HCT116 (cell line): ENCODE results near the gene WWOX. TPM values are rescaled to one million over a fixed set of nuclear protein-coding genes. Genes with fewer than 3 reads are reported as not detected.

Experiments used
- ATAC-seq: fragments of 200-7000 bp; cut with Tn5 transposase; 2 replicates; pipeline ENCODE4 v1.9.1; 2020; ENCODE audit warnings: mild to moderate bottlenecking, moderate library complexity
- BruUV-seq: library from RNA; stranded (reverse); fragments of 400-500 nt; replicated peaks from 2 replicates; lab custom pipeline; 2021; lab: Mats Ljungman, UMichigan
- CTCF ChIA-PET: fragments of 300-600 bp; sonication (Branson Sonifier 250); formaldehyde crosslinking; loops from one replicate; lab custom pipeline; 2021; ENCODE audit warnings: antibody characterized with exemption; lab: Charles Lee
- POLR2A ChIA-PET: fragments of 300-600, 350-600 bp; sonication (Branson Sonifier 250); formaldehyde crosslinking; loops from one replicate; lab custom pipeline; 2021; ENCODE audit warnings: antibody characterized with exemption; lab: Charles Lee
- RAD21 ChIA-PET, 2 experiments: fragments of 300-600 bp; sonication (Branson Sonifier 250); formaldehyde crosslinking; loops; one replicate each; lab custom pipeline; 2023; ENCODE audit warnings: low total read pairs in 2 of 2; ENCODE audit not compliant: uncharacterized antibody in 2 of 2, unreplicated experiment in 2 of 2, low non-redundant PET in 1 of 2; lab: Charles Lee
- DNase-seq: peaks from one replicate; pipeline ENCODE4 v3.0.0-alpha.2; 2010; ENCODE audit warnings: low read depth, low spot score
- H2AFZ ChIP-seq: fragments of 200-600 bp; shearing (Covaris generic), sonication (generic); 2 replicates; pipeline ENCODE4 v1.6.1; 2017; ENCODE audit warnings: low read depth, mixed run types, mixed read lengths, antibody characterized with exemption, low read length; ENCODE audit not compliant: poor library complexity, severe bottlenecking
- H3K27ac ChIP-seq: 2 replicates; pipeline ENCODE4 v1.5.1; 2012; ENCODE audit warnings: low read depth, low read length
- H3K27me3 ChIP-seq: fragments of 200-600 bp; sonication (generic); 2 replicates; pipeline ENCODE4 v1.6.1; 2016; ENCODE audit warnings: mixed run types, low read length, mixed read lengths; ENCODE audit not compliant: insufficient read depth
- H3K36me3 ChIP-seq, 2 experiments: fragments of 200-500 bp in 1 of 2; fragments of 200-600 bp in 1 of 2; sonication (Bioruptor generic) in 1 of 2; sonication (generic) in 1 of 2; 2 replicates each; pipeline versions ENCODE4 v1.5.1 to v1.6.1; 2014 to 2016; ENCODE audit warnings: low read length in 2 of 2, inconsistent platforms in 1 of 2, mixed read lengths in 1 of 2, mixed run types in 1 of 2; ENCODE audit not compliant: insufficient read depth in 2 of 2, control insufficient read depth in 1 of 2
- H3K4me1 ChIP-seq, 2 experiments: fragments of 200-600 bp in 1 of 2; sonication (generic) in 1 of 2; 2 replicates each; pipeline versions ENCODE4 v1.5.1 to v1.6.1; 2012 to 2017; ENCODE audit warnings: low read length in 2 of 2, inconsistent platforms in 1 of 2, mild to moderate bottlenecking in 1 of 2, mixed read lengths in 1 of 2, mixed run types in 1 of 2, moderate library complexity in 1 of 2; ENCODE audit not compliant: insufficient read depth in 2 of 2, control insufficient read depth in 1 of 2
- H3K4me2 ChIP-seq: fragments of 200-600 bp; sonication (generic); 2 replicates; pipeline ENCODE4 v1.6.1; 2017; ENCODE audit warnings: mixed run types, low read length, mixed read lengths
- H3K4me3 ChIP-seq, 2 experiments: fragments of 200-600 bp in 1 of 2; sonication (generic) in 1 of 2; replicated peaks in 1 of 2; 2 replicates each; pipeline ENCODE4 v1.5.1; 2011 to 2016; ENCODE audit warnings: low read length in 2 of 2, control low read depth in 1 of 2, low read depth in 1 of 2, mild to moderate bottlenecking in 1 of 2, mixed read lengths in 1 of 2, mixed run types in 1 of 2
- H3K79me2 ChIP-seq: fragments of 200-600 bp; sonication (generic); 2 replicates; pipeline ENCODE4 v1.6.1; 2017; ENCODE audit warnings: mild to moderate bottlenecking, mixed run types, low read length, moderate library complexity, mixed read lengths; ENCODE audit not compliant: insufficient read depth
- H3K9ac ChIP-seq: fragments of 200-600 bp; sonication (generic); 2 replicates; pipeline ENCODE4 v1.6.1; 2016; ENCODE audit warnings: low read length, mixed read lengths
- H3K9me2 ChIP-seq: fragments of 200-600 bp; sonication (generic), shearing (Covaris generic); 2 replicates; pipeline ENCODE4 v1.6.1; 2017; ENCODE audit warnings: mixed run types, mild to moderate bottlenecking, moderate library complexity; ENCODE audit not compliant: insufficient read depth
- H3K9me3 ChIP-seq, 2 experiments: fragments of 200-500 bp in 1 of 2; fragments of 200-600 bp in 1 of 2; sonication (Bioruptor generic) in 1 of 2; sonication (generic) in 1 of 2; 2 replicates each; pipeline ENCODE4 v1.6.1; 2014 to 2017; ENCODE audit warnings: low read length in 2 of 2, mixed read lengths in 2 of 2, inconsistent platforms in 1 of 2, low read depth in 1 of 2, mild to moderate bottlenecking in 1 of 2, mixed run types in 1 of 2, moderate library complexity in 1 of 2; ENCODE audit not compliant: control insufficient read depth in 1 of 2, insufficient read depth in 1 of 2
- H4K20me1 ChIP-seq: fragments of 200-600 bp; sonication (generic), shearing (Covaris generic); 2 replicates; pipeline ENCODE4 v1.6.1; 2017; ENCODE audit warnings: mixed run types, mild to moderate bottlenecking, moderate library complexity; ENCODE audit not compliant: insufficient read depth
- EGR1 ChIP-seq: IDR thresholded peaks from 2 replicates; pipeline ENCODE4 v1.6.1; 2012; ENCODE audit warnings: low read depth
- ELF1 ChIP-seq: IDR thresholded peaks from 2 replicates; pipeline ENCODE4 v1.6.1; 2012; ENCODE audit warnings: low read depth, borderline replicate concordance
- FOSL1 ChIP-seq: IDR thresholded peaks from 2 replicates; pipeline ENCODE4 v1.6.1; 2012; ENCODE audit warnings: low read depth
- SP1 ChIP-seq: IDR thresholded peaks from 2 replicates; pipeline ENCODE4 v1.6.1; 2012; ENCODE audit warnings: low read depth
- SRF ChIP-seq: IDR thresholded peaks from 2 replicates; pipeline ENCODE4 v1.6.1; 2012; ENCODE audit warnings: low read depth
- ZFX ChIP-seq: fragments of 450-650 bp; IDR thresholded peaks from 2 replicates; pipeline ENCODE4 v1.6.1; 2017
- intact Hi-C: fragments of 100-400 bp; cut with micrococcal nuclease; formaldehyde crosslinking; loops from 2 replicates; pipeline ENCODE4 v1.10.0; 2022
- total RNA-seq: library from RNA; stranded (reverse); gene quantifications from one replicate; pipeline ENCODE4 v1.2.1, GENCODE V29; 2021; ENCODE audit not compliant: unreplicated experiment
- TF ChIP-seq, protein P1 (sequence below), 3 experiments: fragments of 200-600 bp in 1 of 3; sonication (generic) in 1 of 3; IDR thresholded peaks in 2 of 3; conservative IDR thresholded peaks in 1 of 3; 2 replicates each; pipeline ENCODE4 v1.5.1; 2012 to 2017; ENCODE audit warnings: low read depth in 2 of 3, low read length in 2 of 3, antibody characterized with exemption in 1 of 3, borderline replicate concordance in 1 of 3, control low read depth in 1 of 3, mild to moderate bottlenecking in 1 of 3, mixed read lengths in 1 of 3, mixed run types in 1 of 3, moderate library complexity in 1 of 3; ENCODE audit not compliant: insufficient read depth in 1 of 3

Gene WWOX
- total RNA-seq, 1 experiment from 2014 or later = 13.7 TPM

DNA sequence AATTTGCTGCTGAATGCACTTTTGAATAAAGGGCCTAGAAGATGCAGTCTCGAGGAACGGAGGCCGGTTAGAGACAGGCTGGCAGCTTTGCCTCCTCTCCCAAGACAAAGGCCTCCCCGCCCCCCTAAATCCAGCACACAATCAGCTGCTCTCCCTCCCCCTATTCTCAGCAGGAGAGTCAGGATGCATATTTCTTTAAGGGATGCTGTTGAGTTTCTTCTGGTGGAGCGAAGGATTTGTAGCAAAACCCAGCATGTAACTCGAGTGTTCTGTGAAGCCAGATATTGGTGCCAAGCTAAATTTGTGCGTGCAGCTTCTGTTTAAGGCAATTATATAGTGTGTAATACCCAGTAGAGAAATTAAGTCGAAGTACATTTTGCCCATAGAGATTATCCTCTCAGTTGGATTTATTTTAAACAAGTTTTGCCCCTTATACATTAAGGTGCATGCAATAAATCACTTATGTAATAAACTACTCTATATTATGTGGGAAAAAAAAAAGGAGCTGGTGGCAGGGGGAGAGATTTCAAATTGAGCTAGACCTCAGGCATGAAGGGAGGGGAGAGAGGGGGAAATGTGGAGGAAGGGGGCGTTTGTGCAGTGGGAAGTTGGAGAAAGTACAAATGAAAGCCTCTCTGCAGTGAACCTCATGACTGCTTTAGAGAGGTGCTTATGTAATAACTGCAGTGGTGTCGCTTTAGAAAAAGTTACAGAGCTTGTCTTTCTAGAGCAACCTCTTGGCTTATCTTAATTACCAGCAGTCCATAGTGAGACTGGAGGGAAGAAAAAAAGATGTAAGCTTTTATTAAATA is 901.9 kb downstream of the WWOX start:
- Histone ChIP-seq H3K9me2 (no peaks in the 10 kb centered on the region), H3K27ac (no peak overlapping the region), H2AFZ (no peak overlapping the region), H3K4me2 (no peak overlapping the region), H3K9me3 (peaks cover 0 to 6% of the 10 kb centered on the region in 2 experiments; a peak in 2 of 4 replicates), H3K36me3 (no peaks in the 10 kb centered on the region), H3K4me3 (no peak overlapping the region), H3K4me1 (no peaks in the 10 kb centered on the region), H3K27me3 (0 out of 2 replicates have a peak, but pooled peaks cover 3% of the 10 kb centered on the region), H3K79me2 (no peaks in the 10 kb centered on the region), H4K20me1 (no peaks in the 10 kb centered on the region), H3K9ac (no peak overlapping the region)
- ChIA-PET CTCF (no interaction called here), RAD21 (no interaction called here), POLR2A (no interaction called here)
- ATAC-seq (no peak), DNase-seq (no peak)
- TF ChIP-seq FOSL1 (no peak), EGR1 (no peak), SRF (no peak), ELF1 (no peak)
- intact Hi-C loops = no loop called here
- no TSS peak for BruUV-seq

DNA sequence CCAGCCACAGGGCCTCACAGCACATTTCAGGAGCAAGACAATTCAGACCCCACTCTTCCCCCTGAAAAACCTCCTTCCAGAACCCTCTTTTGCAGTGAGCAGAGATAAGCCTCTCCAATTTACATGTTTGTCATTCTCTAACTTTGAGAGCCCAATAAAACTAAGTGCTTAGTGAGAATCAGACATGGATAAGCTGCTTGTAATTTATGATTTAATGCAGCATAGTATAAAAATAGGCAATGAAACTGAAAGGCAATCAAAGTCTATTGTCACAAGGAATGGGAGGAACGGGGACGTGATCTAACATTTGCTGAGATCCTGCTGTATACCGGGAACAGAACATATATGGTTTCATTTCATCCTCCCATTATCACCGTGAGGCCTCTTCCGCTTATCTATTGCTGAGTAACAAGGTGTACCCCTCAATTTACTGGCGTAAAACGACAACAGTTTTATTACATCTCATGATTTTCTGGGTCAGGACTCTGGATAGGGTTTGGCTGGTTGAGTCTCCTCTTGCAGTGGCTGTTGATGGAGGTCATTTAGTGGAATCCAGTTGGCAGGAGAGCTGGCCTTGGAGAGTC is 903.7 kb downstream of the WWOX start:
- ChIA-PET CTCF (no interaction called here), RAD21 (no interaction called here), POLR2A (no interaction called here)
- intact Hi-C loops = no loop called here
- DNase-seq (no peak), ATAC-seq (no peak)
- H3K4me1 ChIP-seq = no peaks in the 10 kb centered on the region
- no peaks in the 10 kb centered on the region for H3K9me2 ChIP-seq
- no peaks in the 10 kb centered on the region for H3K79me2 ChIP-seq
- H4K20me1 ChIP-seq = no peaks in the 10 kb centered on the region
- peaks cover 0 to 14% of the 10 kb centered on the region in 2 experiments; a peak in 2 of 4 replicates for H3K9me3 ChIP-seq
- H3K9ac ChIP-seq = no peak overlapping the region
- H3K36me3 ChIP-seq = no peaks in the 10 kb centered on the region
- no peaks in the 10 kb centered on the region for H3K27me3 ChIP-seq
- no peak overlapping the region for H2AFZ ChIP-seq
- H3K27ac ChIP-seq = no peak overlapping the region
- no peak for TF ChIP-seq SP1
- no peak for TF ChIP-seq ZFX
- TF ChIP-seq, protein P1, sequence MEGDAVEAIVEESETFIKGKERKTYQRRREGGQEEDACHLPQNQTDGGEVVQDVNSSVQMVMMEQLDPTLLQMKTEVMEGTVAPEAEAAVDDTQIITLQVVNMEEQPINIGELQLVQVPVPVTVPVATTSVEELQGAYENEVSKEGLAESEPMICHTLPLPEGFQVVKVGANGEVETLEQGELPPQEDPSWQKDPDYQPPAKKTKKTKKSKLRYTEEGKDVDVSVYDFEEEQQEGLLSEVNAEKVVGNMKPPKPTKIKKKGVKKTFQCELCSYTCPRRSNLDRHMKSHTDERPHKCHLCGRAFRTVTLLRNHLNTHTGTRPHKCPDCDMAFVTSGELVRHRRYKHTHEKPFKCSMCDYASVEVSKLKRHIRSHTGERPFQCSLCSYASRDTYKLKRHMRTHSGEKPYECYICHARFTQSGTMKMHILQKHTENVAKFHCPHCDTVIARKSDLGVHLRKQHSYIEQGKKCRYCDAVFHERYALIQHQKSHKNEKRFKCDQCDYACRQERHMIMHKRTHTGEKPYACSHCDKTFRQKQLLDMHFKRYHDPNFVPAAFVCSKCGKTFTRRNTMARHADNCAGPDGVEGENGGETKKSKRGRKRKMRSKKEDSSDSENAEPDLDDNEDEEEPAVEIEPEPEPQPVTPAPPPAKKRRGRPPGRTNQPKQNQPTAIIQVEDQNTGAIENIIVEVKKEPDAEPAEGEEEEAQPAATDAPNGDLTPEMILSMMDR (IDR thresholded peaks at IDR 0.05 in 2 of 3, conservative IDR thresholded peaks at IDR 0.05 in 1 of 3; ENCODE audit: borderline replicate concordance in 1 of 3, insufficient read depth in 1 of 3, low read depth in 2 of 3, low read length in 2 of 3) = no peak
- H3K4me2 ChIP-seq = no peak overlapping the region
- H3K4me3 ChIP-seq = no peak overlapping the region
- BruUV-seq = no TSS peak
